ENCODE results near the gene PBX2.
"Not testable (repeated sequence)": the region's sequence is repeated elsewhere in the genome, so short reads cannot be mapped to it uniquely, and the experiment has no call there.

Gene PBX2

DNA sequence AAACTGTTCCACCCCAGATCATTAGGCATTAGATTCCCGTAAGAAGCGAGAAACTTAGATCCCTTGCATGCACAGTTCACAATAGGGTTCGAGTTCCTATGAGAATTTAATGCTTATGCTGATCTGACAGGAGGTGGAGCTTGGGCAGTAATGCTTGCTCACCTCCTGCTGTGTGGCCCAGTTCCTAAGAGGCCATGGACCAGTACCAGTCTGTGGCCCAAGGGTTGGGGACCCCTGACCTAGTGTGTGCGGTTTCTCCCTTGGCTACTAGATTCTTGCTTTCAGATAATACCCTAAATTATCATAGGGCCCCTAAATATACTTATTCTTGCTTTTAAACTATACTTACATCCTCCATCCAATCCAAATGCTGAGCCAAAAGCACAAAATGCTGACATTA is 4.4 kb upstream of the PBX2 start:
- H3K9me3 ChIP-seq (ENCODE audit: control insufficient read depth, low read length) = no peaks in the 10 kb centered on the region
- H3K27me3 ChIP-seq (replicated peaks; ENCODE audit: control insufficient read depth, insufficient read depth, low read length, poor library complexity, severe bottlenecking) = no peaks in the 10 kb centered on the region
- no peaks in the 10 kb centered on the region for H3K36me3 ChIP-seq (ENCODE audit: control insufficient read depth, insufficient read depth, low read length)
- H3K4me1 ChIP-seq (ENCODE audit: control insufficient read depth, insufficient read depth, low read length, poor library complexity, severe bottlenecking) = peaks cover 30% of the 10 kb centered on the region
- H3K4me3 ChIP-seq (ENCODE audit: insufficient read depth, low read depth, low read length, poor library complexity, severe bottlenecking) = peak overlapping the region; percentile 96
- peak overlapping the region; percentile 95 for H3K27ac ChIP-seq (ENCODE audit: insufficient read depth, low read length, poor library complexity, severe bottlenecking)
- DNase-seq = no peak

DNA sequence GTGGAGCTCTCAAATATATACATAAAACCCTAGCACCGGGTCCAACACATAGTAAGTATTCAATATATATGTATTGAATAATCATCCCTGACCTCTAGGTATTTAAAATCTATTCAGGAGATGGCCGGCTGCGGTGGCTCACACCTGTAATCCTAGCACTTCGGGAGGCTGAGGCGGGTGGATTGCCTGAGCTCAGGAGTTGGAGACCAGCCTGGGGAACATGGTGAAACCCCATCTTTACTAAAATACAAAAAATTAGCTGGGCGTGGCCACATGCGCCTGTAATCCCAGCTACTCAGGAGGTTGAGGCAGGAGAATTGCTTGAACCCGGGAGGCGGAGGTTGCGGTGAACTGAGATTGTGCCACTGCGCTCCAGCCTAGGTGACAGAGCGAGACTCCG is 3.1 kb upstream of the PBX2 start:
- Histone ChIP-seq H3K4me1 (ENCODE audit: control insufficient read depth, insufficient read depth, low read length, poor library complexity, severe bottlenecking) (peaks cover 41% of the 10 kb centered on the region), H3K4me3 (ENCODE audit: insufficient read depth, low read depth, low read length, poor library complexity, severe bottlenecking) (peak overlapping the region; percentile 96), H3K27ac (ENCODE audit: insufficient read depth, low read length, poor library complexity, severe bottlenecking) (peak overlapping the region; percentile 95)
- not testable (repeated sequence) for DNase-seq; H3K9me3 ChIP-seq (ENCODE audit: control insufficient read depth, low read length); H3K27me3 ChIP-seq (replicated peaks; ENCODE audit: control insufficient read depth, insufficient read depth, low read length, poor library complexity, severe bottlenecking); H3K36me3 ChIP-seq (ENCODE audit: control insufficient read depth, insufficient read depth, low read length)

DNA sequence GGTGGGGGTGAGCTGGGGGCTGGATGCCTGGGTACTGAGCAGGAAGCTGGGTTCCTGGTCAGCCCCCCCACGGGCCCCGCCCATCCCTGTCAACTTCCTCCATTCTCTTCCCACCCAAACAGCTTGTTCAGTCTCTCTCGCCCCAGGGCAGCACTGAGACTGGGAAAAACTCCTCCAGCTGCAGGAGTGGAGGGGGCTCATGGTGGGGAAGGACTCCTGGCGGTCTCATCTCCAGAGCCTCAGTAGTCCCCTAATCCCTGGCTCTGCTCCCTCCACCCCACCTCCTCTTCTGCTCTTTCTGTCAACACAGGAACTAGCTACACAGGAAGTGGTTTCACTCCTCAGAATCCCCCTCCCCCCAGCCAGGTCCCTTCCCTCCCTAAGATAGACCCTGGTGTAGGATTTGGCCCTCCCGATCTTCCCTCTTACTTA is 2.6 kb upstream of the PBX2 start, which contains the start of gene GPSM3:
Gene GPSM3 (minus strand): TSS at position 36 of the 432 bp plus-strand sequence. CDS start 130 bp downstream, outside the sequence.
- DNase-seq = peak; percentile 22 to 49 (median 37)
- H3K4me3 ChIP-seq (ENCODE audit: insufficient read depth, low read depth, low read length, poor library complexity, severe bottlenecking) = peak within 1 kb of the TSS; percentile 96
- no peaks in the 10 kb centered on the region for H3K9me3 ChIP-seq (ENCODE audit: control insufficient read depth, low read length)
- H3K27me3 ChIP-seq (replicated peaks; ENCODE audit: control insufficient read depth, insufficient read depth, low read length, poor library complexity, severe bottlenecking) = no peaks in the 10 kb centered on the region
- H3K36me3 ChIP-seq (ENCODE audit: control insufficient read depth, insufficient read depth, low read length) = peaks cover 5% of the 10 kb centered on the region
- H3K4me1 ChIP-seq (ENCODE audit: control insufficient read depth, insufficient read depth, low read length, poor library complexity, severe bottlenecking) = peaks cover 44% of the 10 kb centered on the region
- H3K27ac ChIP-seq (ENCODE audit: insufficient read depth, low read length, poor library complexity, severe bottlenecking) = peak within 1 kb of the TSS; percentile 95

DNA sequence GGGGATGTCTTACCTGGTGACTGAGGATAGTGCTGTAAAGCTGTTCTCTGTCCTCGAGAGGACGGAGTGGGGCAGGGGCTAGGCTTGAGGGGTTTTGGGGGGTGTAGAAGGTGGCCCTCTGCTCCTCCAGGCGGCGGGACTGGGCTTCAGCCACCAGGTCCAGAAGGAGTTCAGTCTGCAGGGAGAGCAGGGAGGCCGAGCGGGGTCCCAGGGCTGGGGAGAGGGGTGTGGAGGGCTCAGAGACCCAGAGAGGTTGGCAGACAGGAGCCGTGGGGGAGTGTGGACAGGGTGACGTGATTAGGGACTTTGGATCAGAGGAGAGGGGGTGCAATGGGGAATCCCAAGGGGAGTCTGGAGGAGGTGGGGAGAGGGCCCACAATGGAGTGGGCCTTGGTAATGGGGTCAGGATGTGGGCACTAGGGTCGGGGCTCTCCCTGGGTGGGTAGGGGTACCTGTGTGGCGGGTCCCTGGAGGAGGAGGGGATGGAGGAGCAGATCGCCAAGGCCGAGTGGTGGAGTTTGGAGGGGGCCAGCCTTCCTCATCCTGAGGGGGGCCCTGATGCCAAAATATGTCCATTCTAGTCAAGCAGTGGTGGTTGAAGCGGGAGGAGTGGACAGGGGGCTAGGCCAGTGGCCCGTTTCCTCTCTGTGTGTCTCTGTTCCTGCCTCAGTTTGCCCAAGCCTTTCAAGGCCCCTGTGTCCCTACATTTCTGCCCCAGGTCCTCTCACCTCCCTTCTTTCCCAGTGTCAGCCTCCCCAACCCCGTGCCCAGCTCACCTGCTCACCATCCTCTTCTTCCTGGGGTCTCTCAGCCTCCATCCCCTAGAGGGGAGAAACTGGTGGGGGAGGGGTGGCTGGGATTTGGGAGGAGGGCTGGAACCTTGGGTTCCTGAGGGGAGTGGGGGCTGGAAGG is 1.9 kb upstream of the PBX2 start:
- Histone ChIP-seq H3K27me3 (replicated peaks; ENCODE audit: control insufficient read depth, insufficient read depth, low read length, poor library complexity, severe bottlenecking) (no peaks in the 10 kb centered on the region), H3K4me3 (ENCODE audit: insufficient read depth, low read depth, low read length, poor library complexity, severe bottlenecking) (peak overlapping the region; percentile 96), H3K4me1 (ENCODE audit: control insufficient read depth, insufficient read depth, low read length, poor library complexity, severe bottlenecking) (peaks cover 50% of the 10 kb centered on the region), H3K9me3 (ENCODE audit: control insufficient read depth, low read length) (no peaks in the 10 kb centered on the region), H3K36me3 (ENCODE audit: control insufficient read depth, insufficient read depth, low read length) (peaks cover 12% of the 10 kb centered on the region), H3K27ac (ENCODE audit: insufficient read depth, low read length, poor library complexity, severe bottlenecking) (peak overlapping the region; percentile 95)
- DNase-seq = peak; percentile 20 to 36 (median 23)

DNA sequence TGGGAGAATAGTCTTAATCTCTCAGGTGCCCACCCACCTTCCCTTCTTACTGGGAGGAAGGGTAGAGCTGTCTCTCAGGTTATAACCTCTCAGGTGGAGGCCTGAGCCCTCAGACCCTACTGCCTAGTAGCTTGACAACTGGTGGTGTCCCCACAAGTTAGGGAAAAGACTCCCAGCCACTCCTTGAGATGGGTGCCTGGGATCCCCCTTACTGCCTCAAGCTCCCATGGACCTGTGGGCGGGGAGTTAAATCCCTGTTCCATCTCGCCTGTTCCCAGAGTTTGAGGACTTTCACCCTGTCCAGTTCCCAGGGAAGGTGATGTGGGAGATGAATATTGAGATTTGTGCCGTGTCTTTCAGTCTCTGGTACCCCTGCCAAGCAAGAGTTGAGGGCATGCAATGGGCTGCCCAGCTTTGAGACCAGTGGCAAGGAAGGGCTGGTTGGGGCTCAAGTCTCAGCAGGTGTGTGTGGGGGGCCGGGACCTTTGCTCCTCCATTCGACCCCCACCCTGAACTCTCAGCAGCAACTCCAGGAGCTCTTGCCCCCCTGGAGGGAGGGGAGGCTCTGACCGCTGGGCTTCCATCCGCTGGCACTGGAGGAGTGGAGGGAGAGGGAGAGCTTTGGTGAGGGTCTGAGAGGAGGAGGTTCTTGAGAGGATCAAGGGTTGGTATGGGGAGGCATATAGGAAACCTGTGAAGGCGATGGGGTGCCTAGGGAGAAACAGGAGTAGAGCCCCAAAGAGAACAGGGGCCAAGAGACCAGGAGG is 1.1 kb upstream of the PBX2 start:
- Histone ChIP-seq H3K27ac (ENCODE audit: insufficient read depth, low read length, poor library complexity, severe bottlenecking) (peak overlapping the region; percentile 95), H3K9me3 (ENCODE audit: control insufficient read depth, low read length) (no peaks in the 10 kb centered on the region), H3K36me3 (ENCODE audit: control insufficient read depth, insufficient read depth, low read length) (peaks cover 21% of the 10 kb centered on the region), H3K27me3 (replicated peaks; ENCODE audit: control insufficient read depth, insufficient read depth, low read length, poor library complexity, severe bottlenecking) (no peaks in the 10 kb centered on the region), H3K4me3 (ENCODE audit: insufficient read depth, low read depth, low read length, poor library complexity, severe bottlenecking) (peak overlapping the region; percentile 96), H3K4me1 (ENCODE audit: control insufficient read depth, insufficient read depth, low read length, poor library complexity, severe bottlenecking) (peaks cover 54% of the 10 kb centered on the region)
- no peak for DNase-seq

DNA sequence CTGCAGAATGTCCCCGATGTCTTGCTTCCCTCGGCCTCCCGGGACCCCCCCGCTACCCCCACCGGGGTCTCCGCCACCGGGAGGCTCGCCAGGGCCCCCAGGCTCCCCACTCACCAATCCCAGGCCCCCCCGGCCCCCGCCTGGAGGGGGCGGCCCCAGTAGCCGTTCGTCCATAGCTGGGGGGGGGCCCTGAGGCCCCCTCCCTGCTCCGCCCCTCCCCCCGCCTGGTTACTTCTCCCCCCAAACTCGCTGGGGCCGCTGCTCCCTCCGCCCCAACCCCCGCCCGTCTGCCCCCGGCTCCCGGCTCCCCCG is 304 bp downstream of the PBX2 start:
- Histone ChIP-seq H3K9me3 (ENCODE audit: control insufficient read depth, low read length) (no peaks in the 10 kb centered on the region), H3K27me3 (replicated peaks; ENCODE audit: control insufficient read depth, insufficient read depth, low read length, poor library complexity, severe bottlenecking) (no peaks in the 10 kb centered on the region), H3K4me1 (ENCODE audit: control insufficient read depth, insufficient read depth, low read length, poor library complexity, severe bottlenecking) (peaks cover 49% of the 10 kb centered on the region), H3K4me3 (ENCODE audit: insufficient read depth, low read depth, low read length, poor library complexity, severe bottlenecking) (peak overlapping the region; percentile 96), H3K36me3 (ENCODE audit: control insufficient read depth, insufficient read depth, low read length) (peaks cover 21% of the 10 kb centered on the region), H3K27ac (ENCODE audit: insufficient read depth, low read length, poor library complexity, severe bottlenecking) (peak overlapping the region; percentile 95)
- no peak for DNase-seq

DNA sequence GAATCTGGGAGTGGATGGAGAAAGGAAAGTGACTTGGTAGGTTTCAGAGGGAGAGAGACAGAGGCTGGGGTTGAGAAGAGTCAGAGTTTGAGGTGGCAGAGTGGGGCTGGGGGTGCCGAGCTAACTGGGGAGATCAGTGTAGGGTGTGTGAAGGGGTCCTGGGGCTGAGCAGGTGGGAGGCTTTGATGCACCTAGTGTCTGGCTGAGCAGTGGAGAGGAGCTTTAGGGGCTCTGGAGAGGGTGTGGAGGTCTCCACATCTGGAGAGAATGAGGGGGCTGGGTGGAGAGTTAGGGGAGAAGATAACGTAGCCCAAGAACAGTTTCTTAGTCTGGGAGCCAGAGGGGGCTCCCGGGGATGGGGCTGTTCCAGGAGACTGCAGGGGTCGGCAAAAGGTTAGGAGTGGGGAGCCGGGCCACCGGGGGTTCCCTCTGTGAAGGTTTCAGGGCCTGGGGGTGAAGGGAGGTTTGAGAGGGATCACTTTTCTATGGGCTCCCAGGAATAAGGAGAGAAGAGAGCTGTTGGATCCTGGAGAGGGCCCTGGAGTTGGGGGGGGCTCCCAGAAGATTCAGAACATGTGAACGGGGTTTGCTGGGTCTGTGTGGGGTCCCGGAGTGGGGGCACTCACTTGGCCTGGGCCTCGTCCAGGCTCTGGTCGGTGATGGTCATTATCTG is 797 bp downstream of the PBX2 start:
- no peaks in the 10 kb centered on the region for H3K27me3 ChIP-seq (replicated peaks; ENCODE audit: control insufficient read depth, insufficient read depth, low read length, poor library complexity, severe bottlenecking)
- H3K27ac ChIP-seq (ENCODE audit: insufficient read depth, low read length, poor library complexity, severe bottlenecking) = peak overlapping the region; percentile 95
- no peak for DNase-seq
- peak overlapping the region; percentile 96 for H3K4me3 ChIP-seq (ENCODE audit: insufficient read depth, low read depth, low read length, poor library complexity, severe bottlenecking)
- H3K9me3 ChIP-seq (ENCODE audit: control insufficient read depth, low read length) = no peaks in the 10 kb centered on the region
- peaks cover 24% of the 10 kb centered on the region for H3K36me3 ChIP-seq (ENCODE audit: control insufficient read depth, insufficient read depth, low read length)
- peaks cover 45% of the 10 kb centered on the region for H3K4me1 ChIP-seq (ENCODE audit: control insufficient read depth, insufficient read depth, low read length, poor library complexity, severe bottlenecking)

DNA sequence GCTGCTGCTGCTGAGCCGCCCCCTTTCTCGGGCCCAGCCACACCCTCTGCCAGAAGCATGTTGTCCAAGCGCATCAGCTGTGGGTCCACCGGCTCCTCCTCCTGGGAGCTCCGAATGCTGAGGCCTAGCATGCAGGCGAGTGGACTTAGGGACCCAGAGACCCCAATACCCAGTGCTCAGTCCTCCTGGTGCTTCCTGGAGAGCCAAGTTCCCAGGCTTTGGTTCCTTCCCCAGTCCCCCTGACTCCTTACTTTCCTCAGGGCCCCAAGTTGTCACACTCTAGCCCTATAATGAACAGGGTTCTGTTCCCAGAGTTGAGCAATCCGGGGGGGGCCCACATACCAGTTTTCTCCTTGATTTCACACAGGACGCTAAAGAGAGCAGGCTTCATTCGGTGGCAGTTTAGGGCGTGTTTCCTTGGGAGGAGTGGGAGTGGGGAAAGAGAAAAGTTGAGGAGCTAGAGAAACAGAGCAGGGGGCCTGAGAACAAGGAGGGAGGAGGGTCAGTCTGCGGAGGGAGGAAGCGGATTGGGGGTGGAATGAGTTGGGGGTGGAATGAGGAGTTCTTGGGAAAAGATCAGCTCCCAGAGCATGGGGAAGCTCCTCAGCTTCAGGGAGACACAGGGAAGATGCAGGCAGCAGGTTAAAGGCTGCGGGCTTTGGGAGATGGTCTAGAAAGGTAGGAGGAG is 1.5 kb downstream of the PBX2 start:
- peaks cover 31% of the 10 kb centered on the region for H3K36me3 ChIP-seq (ENCODE audit: control insufficient read depth, insufficient read depth, low read length)
- H3K4me1 ChIP-seq (ENCODE audit: control insufficient read depth, insufficient read depth, low read length, poor library complexity, severe bottlenecking) = peaks cover 43% of the 10 kb centered on the region
- no peaks in the 10 kb centered on the region for H3K9me3 ChIP-seq (ENCODE audit: control insufficient read depth, low read length)
- H3K27ac ChIP-seq (ENCODE audit: insufficient read depth, low read length, poor library complexity, severe bottlenecking) = peak overlapping the region; percentile 95
- peak overlapping the region; percentile 96 for H3K4me3 ChIP-seq (ENCODE audit: insufficient read depth, low read depth, low read length, poor library complexity, severe bottlenecking)
- no peak for DNase-seq
- no peaks in the 10 kb centered on the region for H3K27me3 ChIP-seq (replicated peaks; ENCODE audit: control insufficient read depth, insufficient read depth, low read length, poor library complexity, severe bottlenecking)

DNA sequence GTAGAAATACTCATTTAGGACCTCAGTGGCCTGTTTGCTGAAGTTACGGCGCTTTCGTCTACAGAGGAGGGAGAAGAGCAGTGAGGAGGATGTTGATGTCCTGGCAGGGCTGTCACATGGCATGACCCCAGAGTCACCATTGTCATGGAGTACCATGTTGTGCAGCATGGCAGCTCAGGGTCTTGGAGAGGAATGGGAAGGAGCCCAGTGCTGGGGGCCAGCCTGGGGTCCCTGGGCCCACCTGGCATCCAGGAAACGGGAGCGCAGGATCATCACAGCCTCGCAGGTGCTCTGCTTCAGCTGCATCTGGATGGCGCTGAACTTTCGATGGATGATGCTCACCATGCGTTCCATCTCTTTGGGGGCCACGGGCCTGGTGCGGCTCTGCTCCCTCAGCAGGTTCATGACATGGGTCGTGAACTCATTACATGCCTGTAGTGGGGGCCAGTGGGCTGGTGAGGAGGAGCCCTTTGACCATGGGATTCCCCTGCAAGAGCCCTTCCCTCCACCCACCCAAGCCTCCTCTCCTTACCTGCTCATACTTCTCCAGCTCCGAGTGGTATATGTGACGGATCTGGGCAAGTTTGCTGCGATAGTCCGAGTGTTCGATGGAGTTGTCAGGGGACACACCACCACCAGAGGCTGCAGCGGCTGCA is 2.1 kb downstream of the PBX2 start:
- Histone ChIP-seq H3K27ac (ENCODE audit: insufficient read depth, low read length, poor library complexity, severe bottlenecking) (peak overlapping the region; percentile 95), H3K36me3 (ENCODE audit: control insufficient read depth, insufficient read depth, low read length) (peaks cover 38% of the 10 kb centered on the region), H3K4me3 (ENCODE audit: insufficient read depth, low read depth, low read length, poor library complexity, severe bottlenecking) (peak overlapping the region; percentile 96), H3K4me1 (ENCODE audit: control insufficient read depth, insufficient read depth, low read length, poor library complexity, severe bottlenecking) (peaks cover 36% of the 10 kb centered on the region)
- not testable (repeated sequence) for H3K9me3 ChIP-seq (ENCODE audit: control insufficient read depth, low read length); DNase-seq; H3K27me3 ChIP-seq (replicated peaks; ENCODE audit: control insufficient read depth, insufficient read depth, low read length, poor library complexity, severe bottlenecking)

Measured in effector memory CD4-positive, alpha-beta T cell (primary cell).